Neural crest cell (in vitro differentiated cells): Measurements from ENCODE around the gene ARRDC5. TPM values are rescaled to one million over a fixed set of nuclear protein-coding genes. Genes with fewer than 3 reads are reported as not detected.

Experiments
- DNase-seq: peaks from one replicate; pipeline ENCODE4 v3.0.0; 2021; ENCODE audit warnings: low read depth, mixed read lengths, low spot score
- H3K27ac Mint-ChIP-seq: one replicate; pipeline ENCODE4 v1.8.0; 2021; ENCODE audit warnings: mild to moderate bottlenecking, mixed read lengths; ENCODE audit not compliant: unreplicated experiment
- H3K27me3 Mint-ChIP-seq: 2 replicates; pipeline ENCODE4 v1.8.0; 2021; ENCODE audit warnings: low read depth, mild to moderate bottlenecking, mixed read lengths
- H3K36me3 Mint-ChIP-seq: 2 replicates; pipeline ENCODE4 v1.8.0; 2021; ENCODE audit warnings: low read depth, mild to moderate bottlenecking, mixed read lengths
- H3K4me1 Mint-ChIP-seq: 2 replicates; pipeline ENCODE4 v1.8.0; 2021; ENCODE audit warnings: mixed read lengths
- H3K4me3 Mint-ChIP-seq: one replicate; pipeline ENCODE4 v1.8.0; 2021; ENCODE audit warnings: mild to moderate bottlenecking, mixed read lengths
- H3K9me3 Mint-ChIP-seq: 2 replicates; pipeline ENCODE4 v1.8.0; 2021; ENCODE audit warnings: mixed read lengths
- CTCF ChIP-seq: fragments of 200-600 bp; sonication (generic); conservative IDR thresholded peaks from 2 replicates; pipeline ENCODE4 v1.5.0; 2021; ENCODE audit warnings: antibody characterized with exemption, mild to moderate bottlenecking
- total RNA-seq: library from RNA; stranded (reverse); gene quantifications from 2 replicates; pipeline ENCODE4 v1.2.1, GENCODE V29; 2021

Gene ARRDC5
- total RNA-seq, 1 donor from 2014 or later: not detected

DNA sequence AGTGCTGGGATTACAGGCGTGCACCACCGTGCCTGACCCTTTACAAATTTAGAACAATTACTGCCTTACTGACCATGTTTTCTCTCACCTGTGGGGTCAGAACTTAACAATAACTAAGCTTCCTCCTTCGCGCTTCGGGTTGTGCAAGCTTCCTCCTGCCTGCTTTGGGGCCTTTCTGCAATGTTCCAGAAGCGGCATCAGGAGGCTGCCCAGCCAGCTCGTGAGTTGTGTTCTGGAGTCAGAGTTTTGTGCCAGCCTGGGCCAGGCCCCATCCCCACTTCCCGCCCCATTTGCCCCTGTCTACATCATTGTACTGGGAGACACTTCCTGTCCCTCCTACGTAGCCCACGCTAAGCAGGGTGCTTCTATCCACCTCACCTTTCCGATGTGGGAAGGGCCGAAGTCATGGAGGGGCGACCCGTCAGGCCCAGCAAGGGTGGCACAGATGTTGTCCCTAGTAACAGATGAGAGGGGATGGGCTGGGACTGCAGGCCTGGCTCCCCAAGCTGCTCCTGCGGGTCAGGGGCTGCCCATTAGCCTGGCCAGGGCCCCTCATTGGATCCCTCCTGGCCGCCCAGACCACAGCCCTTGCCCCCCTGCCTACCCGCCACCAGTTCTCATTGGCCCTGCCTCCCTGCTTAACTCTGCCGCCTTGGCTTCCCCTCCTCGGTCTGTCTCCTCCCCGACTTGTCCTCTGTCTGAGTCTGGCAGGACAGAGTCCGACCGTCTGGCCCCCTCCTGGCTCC is 20.0 kb upstream of the ARRDC5 start:
- H3K9me3 Mint-ChIP-seq: no peaks in the 10 kb centered on the region
- H3K4me3 Mint-ChIP-seq: no peak overlapping the region
- no peaks in the 10 kb centered on the region for H3K27me3 Mint-ChIP-seq
- H3K36me3 Mint-ChIP-seq: peaks cover 10% of the 10 kb centered on the region
- H3K4me1 Mint-ChIP-seq: no peaks in the 10 kb centered on the region
- no peak for TF ChIP-seq CTCF
- DNase-seq: no peak
- H3K27ac Mint-ChIP-seq: no peak overlapping the region

DNA sequence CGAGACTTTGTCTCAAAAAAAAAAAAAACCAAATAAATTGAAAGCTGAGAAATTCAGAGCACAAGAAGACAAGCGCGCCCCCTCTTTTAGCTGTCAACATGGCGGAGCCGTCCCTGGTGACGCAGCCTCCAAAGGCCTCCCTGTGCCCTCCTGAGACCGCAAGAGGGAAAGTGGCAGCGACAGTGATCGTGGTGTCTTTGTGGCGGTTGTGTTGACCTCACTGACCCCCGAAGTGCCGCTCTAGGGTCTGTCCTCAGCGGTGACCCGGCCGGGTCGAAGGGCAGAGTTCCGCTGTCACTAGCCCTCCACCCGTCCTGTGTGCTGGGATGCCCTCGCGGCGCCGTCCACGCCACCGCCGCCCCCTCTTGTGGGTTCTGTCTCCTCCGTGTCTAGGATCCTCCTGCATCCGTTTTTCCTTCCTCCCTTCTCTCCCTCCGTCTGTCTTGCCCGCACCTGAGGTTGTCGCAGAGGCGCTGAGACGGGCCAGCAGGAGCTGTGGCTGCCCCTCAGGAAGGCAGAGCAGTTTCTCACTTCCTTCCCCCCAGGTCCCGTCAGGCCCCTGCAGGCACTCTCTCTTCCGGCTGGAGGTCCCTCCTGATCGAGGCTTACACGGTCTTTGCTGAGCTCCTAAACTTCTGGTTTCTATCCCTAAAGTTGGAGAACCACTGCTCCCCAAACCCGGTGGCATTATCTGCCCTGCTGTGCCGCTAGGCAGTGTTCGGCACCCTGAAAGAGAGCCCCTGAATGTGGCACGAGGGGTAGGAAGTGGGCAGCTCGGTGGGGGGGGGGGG is 13.8 kb upstream of the ARRDC5 start:
- Mint-ChIP-seq H3K27ac (peak overlapping the region; percentile 92), H3K36me3 (peaks cover 20% of the 10 kb centered on the region), H3K27me3 (no peaks in the 10 kb centered on the region), H3K4me1 (peaks cover 37% of the 10 kb centered on the region), H3K4me3 (peak overlapping the region; percentile 70), H3K9me3 (no peaks in the 10 kb centered on the region)
- DNase-seq: no peak
- no peak for TF ChIP-seq CTCF

DNA sequence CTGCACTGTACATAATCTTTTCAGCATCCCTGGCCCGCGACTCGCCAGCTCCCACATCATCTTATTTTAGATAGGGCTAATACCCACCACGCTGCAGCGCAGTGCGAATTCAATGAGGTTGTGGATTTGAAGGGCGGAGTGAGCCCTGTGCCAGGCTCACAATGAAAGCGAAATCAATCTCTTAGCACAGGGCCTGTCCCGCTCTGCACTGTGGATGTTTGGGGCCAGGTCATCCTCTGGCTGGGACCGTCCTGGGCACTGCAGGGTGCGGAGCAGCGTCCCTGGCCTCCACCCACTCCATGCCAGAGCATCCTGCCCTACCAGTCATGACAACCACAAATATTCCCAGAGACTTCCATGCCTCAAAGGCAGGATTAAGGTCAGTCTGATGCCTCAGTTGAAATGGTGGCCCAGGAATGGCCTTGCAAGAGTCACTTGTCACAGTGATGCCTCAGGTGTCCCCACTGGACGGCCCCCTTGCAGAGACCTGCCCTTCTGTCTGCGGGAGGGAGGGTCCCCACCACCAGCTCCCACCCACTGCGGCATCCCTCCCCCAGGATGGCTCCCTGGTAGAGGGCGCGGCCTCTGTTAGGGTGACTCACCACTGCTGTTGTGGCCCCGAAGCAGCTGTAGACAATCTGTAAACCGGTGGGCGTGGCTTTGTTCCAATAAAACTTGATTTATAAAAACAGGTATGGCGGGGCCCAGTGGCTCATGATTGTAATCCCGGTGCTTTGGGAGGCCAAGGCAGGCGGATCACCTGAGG is 12.2 kb upstream of the ARRDC5 start:
- no peaks in the 10 kb centered on the region for H3K27me3 Mint-ChIP-seq
- peak overlapping the region; percentile 65 for H3K4me3 Mint-ChIP-seq
- peaks cover 16% of the 10 kb centered on the region for H3K36me3 Mint-ChIP-seq
- H3K9me3 Mint-ChIP-seq: no peaks in the 10 kb centered on the region
- peaks cover 49% of the 10 kb centered on the region for H3K4me1 Mint-ChIP-seq
- H3K27ac Mint-ChIP-seq: no peak overlapping the region
- no peak for TF ChIP-seq CTCF
- no peak for DNase-seq

DNA sequence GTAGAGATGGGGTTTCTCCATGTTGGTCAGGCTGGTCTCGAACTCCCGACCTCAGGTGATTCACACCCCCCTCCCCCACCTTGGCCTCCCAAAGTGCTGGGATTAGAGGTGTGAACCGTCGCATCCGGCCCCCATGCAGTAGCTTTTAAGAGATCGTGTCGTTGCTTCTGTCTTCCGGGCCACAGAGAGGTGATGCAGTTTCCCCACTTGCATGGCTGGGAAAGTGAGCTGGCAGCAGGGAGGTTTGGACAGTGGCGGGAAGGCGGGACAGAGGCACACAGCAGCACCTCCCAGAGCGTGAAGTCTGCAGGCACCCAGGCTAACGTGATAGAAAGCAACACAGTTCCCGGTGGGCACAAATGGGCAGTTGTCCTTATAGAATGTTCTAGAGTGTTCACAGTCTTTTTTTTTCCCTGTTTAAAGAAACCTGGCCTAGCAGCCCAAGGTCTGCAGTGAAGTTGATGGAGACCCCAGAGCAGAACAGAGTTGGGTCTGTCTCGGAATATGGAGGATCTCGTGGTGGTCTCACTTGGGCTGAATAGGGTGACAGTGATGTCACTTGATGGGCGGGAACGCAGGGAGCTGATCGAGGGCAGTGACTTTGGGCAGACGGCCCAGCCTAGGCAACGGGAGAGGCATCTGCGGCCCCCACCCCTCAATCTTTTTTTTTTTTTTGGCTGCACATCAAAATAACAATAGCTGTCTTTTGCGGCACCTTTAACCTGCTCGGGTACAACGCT is 11.5 kb upstream of the ARRDC5 start:
- no peak overlapping the region for H3K27ac Mint-ChIP-seq
- peaks cover 49% of the 10 kb centered on the region for H3K4me1 Mint-ChIP-seq
- H3K4me3 Mint-ChIP-seq: peak overlapping the region; percentile 65
- no peaks in the 10 kb centered on the region for H3K27me3 Mint-ChIP-seq
- TF ChIP-seq CTCF: no peak
- no peak for DNase-seq
- H3K9me3 Mint-ChIP-seq: no peaks in the 10 kb centered on the region
- H3K36me3 Mint-ChIP-seq: peaks cover 16% of the 10 kb centered on the region
